Hematopoietic multipotent progenitor cell (in vitro differentiated cells): Measurements from ENCODE around the gene BMAL1. TPM values are rescaled to one million over a fixed set of nuclear protein-coding genes. Genes with fewer than 3 reads are reported as not detected.

Source experiments
- DNase-seq, 3 donors: peaks; one replicate each; pipeline ENCODE4 v3.0.0-alpha.2; 2011 to 2015; ENCODE audit warnings: low read depth in 2 of 3, low spot score in 2 of 3
- total RNA-seq: library from RNA; depleted of rRNA; stranded (reverse); fragments of >200 nt; gene quantifications from one replicate; pipeline ENCODE4 v1.2.3, GENCODE V29; 2012

The BMAL1 gene
- total RNA-seq, 1 donor, result 3.0 TPM

GRCh38 chr11:13260963-13261588 lies 16.5 kb upstream of the BMAL1 start:
- DNase-seq, result no peak

- no peak for DNase-seq
Observed at GRCh38 chr11:13261591-13262061, 16.0 kb upstream of the BMAL1 start.

- DNase-seq, result no peak
Observed at GRCh38 chr11:13262096-13262495, 15.5 kb upstream of the BMAL1 start.

GRCh38 chr11:13268791-13269190 lies 8.8 kb upstream of the BMAL1 start:
- DNase-seq, result no peak

GRCh38 chr11:13269775-13270174 lies 7.8 kb upstream of the BMAL1 start:
- no peak for DNase-seq

- DNase-seq, result no peak
Observed at GRCh38 chr11:13271060-13271693, 6.4 kb upstream of the BMAL1 start.

GRCh38 chr11:13276454-13276831 lies 1.1 kb upstream of the BMAL1 start:
- DNase-seq, result no peak

- DNase-seq, result peak; percentile 91 to 98 (median 95)
Observed at GRCh38 chr11:13276832-13277767, 490 bp upstream of the BMAL1 start.

GRCh38 chr11:13278609-13279486 lies 1.3 kb downstream of the BMAL1 start:
- peak in 1 of 3 donors; percentile 3 for DNase-seq

GRCh38 chr11:13279487-13279834 lies 1.9 kb downstream of the BMAL1 start:
- no peak for DNase-seq

GRCh38 chr11:13280092-13280722 lies 2.6 kb downstream of the BMAL1 start:
- DNase-seq, result peak in 1 of 3 donors; percentile 26

- DNase-seq, result no peak
Observed at GRCh38 chr11:13280777-13281176, 3.2 kb downstream of the BMAL1 start.

GRCh38 chr11:13283636-13284035 lies 6.0 kb downstream of the BMAL1 start:
- no peak for DNase-seq

- no peak for DNase-seq
Observed at GRCh38 chr11:13284776-13285588, 7.4 kb downstream of the BMAL1 start.

GRCh38 chr11:13286279-13286821 lies 8.8 kb downstream of the BMAL1 start:
- DNase-seq, result no peak

- DNase-seq, result no peak
Observed at GRCh38 chr11:13287036-13287435, 9.4 kb downstream of the BMAL1 start.

- DNase-seq, result no peak
Observed at GRCh38 chr11:13287681-13288080, 10.1 kb downstream of the BMAL1 start.

GRCh38 chr11:13288375-13289029 lies 10.9 kb downstream of the BMAL1 start:
- DNase-seq, result no peak
